ENCODE data around the gene IL23A. TPM values are rescaled to one million over a fixed set of nuclear protein-coding genes. Genes with fewer than 3 reads are reported as not detected.

Gene IL23A
- total and polyA plus RNA-seq, 2 of the 13 experiments (the other 11 are each of a cell fraction or from before 2014, with no cell fraction given): 0.33 to 0.35 TPM

GRCh38 chr12:56333197-56333678, 5.4 kb upstream of the IL23A start (continued):
- TF ChIP-seq ETS1 (CRISPR knock-in tag; IDR thresholded peaks at IDR 0.05): no peak
- TF ChIP-seq SETDB1 (CRISPR knock-in tag; IDR thresholded peaks at IDR 0.05; ENCODE audit: borderline replicate concordance): no peak
- peak; percentile 25 for TF ChIP-seq ZNF407 (CRISPR knock-in tag; IDR thresholded peaks at IDR 0.05; ENCODE audit: not compliant biosample characterization)
- no peak for TF ChIP-seq KAT8 (CRISPR knock-in tag; IDR thresholded peaks at IDR 0.05)
- TF ChIP-seq NR2F2 (IDR thresholded peaks at IDR 0.05; ENCODE audit: borderline replicate concordance, low read depth): no peak
- no peak for TF ChIP-seq ZNF75D (CRISPR knock-in tag; IDR thresholded peaks at IDR 0.05; ENCODE audit: borderline replicate concordance)
- no peak for TF ChIP-seq ARNTL (CRISPR knock-in tag; IDR thresholded peaks at IDR 0.05)
- TF ChIP-seq ZZZ3 (CRISPR knock-in tag; IDR thresholded peaks at IDR 0.05; ENCODE audit: borderline replicate concordance): no peak
- no peak for TF ChIP-seq TFDP2 (CRISPR knock-in tag; IDR thresholded peaks at IDR 0.05)
- TF ChIP-seq PAWR (CRISPR knock-in tag; IDR thresholded peaks at IDR 0.05; ENCODE audit: borderline replicate concordance): no peak
- no peak for TF ChIP-seq GLMP (CRISPR knock-in tag; IDR thresholded peaks at IDR 0.05; ENCODE audit: borderline replicate concordance)
- peak; percentile 38; the same call in 1 of the 2 replicates for TF ChIP-seq CCDC6 (CRISPR knock-in tag; IDR thresholded peaks at IDR 0.05)
- 0 out of 2 replicates have a peak, but pooled peaks have one; percentile 3 for TF ChIP-seq ZFP37 (CRISPR knock-in tag; IDR thresholded peaks at IDR 0.05; ENCODE audit: borderline replicate concordance)
- TF ChIP-seq SUZ12 (IDR thresholded peaks at IDR 0.05; ENCODE audit: low read depth, low read length): 0 out of 2 replicates have a peak, but pooled peaks have one; percentile 12
- TF ChIP-seq ZNF557 (CRISPR knock-in tag; IDR thresholded peaks at IDR 0.05): no peak
- no peak for TF ChIP-seq ZNF674 (CRISPR knock-in tag; IDR thresholded peaks at IDR 0.05; ENCODE audit: low read depth)

Data from HepG2 (cell line).